GM04503 (cell line): ENCODE data around the gene PRKACB.

ENCODE experiments used
- DNase-seq: peaks from one replicate; pipeline ENCODE4 v3.0.0-alpha.2; 2012; ENCODE audit warnings: low read depth

PRKACB gene

GRCh38 chr1:84143796-84144565, at the start of gene PRKACB:
Gene PRKACB, plus strand, starts transcription at chr1:84144271. Its CDS starts 91 bp downstream, at chr1:84144362.
- DNase-seq: no peak

DNA sequence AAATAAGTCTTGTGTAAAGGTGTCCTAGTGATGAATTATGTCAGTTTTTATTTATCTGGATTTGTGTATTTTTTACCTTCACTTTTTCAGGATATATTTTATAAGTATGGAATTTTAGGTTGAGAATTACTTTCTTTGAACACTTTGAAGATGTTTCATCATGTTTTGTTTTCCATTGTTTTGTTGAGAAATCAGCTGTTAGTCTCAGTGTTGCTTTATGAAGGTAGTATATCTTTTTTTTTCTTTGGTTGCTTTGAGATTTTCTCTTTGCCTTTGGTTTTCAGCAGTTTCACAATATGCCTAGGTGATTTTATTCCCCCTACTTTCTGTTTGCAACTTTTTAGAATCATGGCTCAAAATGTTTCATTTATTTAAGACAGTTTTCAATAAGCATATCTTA, 48.8 kb upstream of the PRKACB start:
- no peak for DNase-seq

- DNase-seq: no peak
These were observed 47.9 kb upstream of the PRKACB start for GRCh38 chr1:84096176-84096575.

GRCh38 chr1:84101204-84101603, 42.9 kb upstream of the PRKACB start:
- DNase-seq: no peak

DNA sequence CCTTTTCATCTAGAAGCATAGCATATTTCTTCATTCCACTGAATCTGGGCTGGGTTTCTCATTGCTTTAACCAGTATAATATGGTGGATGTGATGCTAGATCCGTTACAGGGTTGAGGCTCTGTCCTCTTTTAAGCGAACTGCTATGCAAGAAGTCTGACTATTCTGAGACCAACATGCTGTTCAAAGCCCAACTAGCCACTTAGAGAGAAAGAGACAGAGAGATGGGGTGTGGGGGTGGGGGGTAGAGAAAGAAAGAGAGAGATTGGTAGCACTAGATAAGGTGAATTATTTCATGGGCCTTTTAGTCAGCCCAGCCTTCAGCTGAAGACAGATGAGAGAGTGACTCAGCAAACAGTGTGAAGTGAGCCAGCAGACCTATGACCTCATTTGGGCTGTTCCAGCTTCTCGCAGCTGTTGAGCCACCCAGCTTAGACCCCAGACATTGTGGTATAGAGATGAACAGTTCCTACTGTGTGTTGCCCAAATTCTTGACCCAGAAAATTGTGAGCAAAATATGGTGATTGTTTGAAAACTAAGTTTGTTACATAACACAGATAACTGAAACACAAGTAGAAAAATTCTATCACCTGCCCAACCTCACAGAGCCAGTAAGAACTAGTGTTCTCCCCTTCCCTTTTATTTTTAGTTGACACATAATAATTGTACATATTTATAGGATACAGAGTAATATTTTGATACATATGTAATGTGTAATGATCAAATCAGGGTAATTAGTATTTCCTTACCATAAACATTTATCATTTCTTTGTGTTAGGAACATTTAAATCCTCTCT, 40.7 kb upstream of the PRKACB start:
- peak; percentile 53 for DNase-seq

GRCh38 chr1:84107538-84107937, 36.5 kb upstream of the PRKACB start:
- DNase-seq: peak; percentile 39

DNA sequence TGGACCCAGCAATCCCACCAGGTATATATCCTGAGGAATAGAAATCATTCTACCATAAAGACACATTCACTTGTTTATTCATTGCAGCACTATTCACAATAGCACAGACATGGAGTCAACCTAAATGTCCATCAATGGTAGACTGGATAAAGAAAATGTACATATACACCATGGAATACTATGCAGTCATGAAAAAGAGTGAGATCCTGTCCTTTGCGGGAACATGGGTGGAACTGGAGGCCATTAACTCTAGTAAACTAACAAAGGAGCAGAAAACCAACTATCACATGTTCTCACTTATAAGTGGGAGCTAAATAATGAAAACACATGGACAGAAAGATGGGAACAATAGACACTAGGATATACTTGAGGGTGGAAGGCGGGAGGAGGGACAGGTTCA, 36.1 kb upstream of the PRKACB start:
- no peak for DNase-seq

- no peak for DNase-seq
These were observed 35.0 kb upstream of the PRKACB start for GRCh38 chr1:84108900-84109578.

DNA sequence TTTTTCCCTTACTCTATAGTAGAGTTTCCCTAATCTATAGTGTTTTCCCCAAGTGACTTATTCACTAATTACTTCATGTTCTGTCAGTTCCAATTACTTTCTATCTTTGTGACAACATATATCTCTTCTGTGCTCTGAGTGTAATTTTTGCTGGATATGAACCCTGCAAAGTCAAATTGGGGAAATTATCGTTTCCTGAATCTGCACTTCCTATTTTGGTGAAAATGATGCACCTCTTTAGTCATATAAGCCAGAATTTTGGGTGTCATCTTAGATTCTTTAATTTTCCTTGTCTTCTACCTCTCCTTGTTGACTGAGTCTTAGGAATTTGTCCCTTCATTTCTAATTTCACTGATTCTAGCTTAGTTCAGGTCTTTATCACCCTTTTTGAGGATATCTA, 33.4 kb upstream of the PRKACB start:
- no peak for DNase-seq

- no peak for DNase-seq
These were observed 27.5 kb upstream of the PRKACB start for GRCh38 chr1:84116558-84116957.

DNA sequence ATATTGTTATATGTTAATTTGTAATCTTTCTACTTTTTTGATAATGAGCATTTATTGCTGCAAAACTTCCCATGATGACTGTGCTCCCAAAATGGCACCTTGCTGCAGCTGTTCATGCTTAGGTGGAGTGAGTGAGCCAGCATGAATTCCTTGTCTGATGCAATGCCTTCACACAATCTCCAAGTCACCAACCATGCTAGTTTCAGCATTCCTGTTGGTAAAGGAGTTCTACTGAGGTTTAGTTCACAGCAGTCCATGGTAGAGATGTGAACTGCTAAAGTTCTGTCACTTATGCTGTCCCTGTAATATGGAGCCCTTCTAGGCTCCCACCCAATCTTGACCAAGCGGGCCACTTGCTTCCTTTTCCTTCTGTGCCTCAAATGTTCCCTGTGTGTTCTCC, 26.2 kb upstream of the PRKACB start:
- DNase-seq: no peak

- no peak for DNase-seq
These were observed 22.7 kb upstream of the PRKACB start for GRCh38 chr1:84121360-84121759.

DNA sequence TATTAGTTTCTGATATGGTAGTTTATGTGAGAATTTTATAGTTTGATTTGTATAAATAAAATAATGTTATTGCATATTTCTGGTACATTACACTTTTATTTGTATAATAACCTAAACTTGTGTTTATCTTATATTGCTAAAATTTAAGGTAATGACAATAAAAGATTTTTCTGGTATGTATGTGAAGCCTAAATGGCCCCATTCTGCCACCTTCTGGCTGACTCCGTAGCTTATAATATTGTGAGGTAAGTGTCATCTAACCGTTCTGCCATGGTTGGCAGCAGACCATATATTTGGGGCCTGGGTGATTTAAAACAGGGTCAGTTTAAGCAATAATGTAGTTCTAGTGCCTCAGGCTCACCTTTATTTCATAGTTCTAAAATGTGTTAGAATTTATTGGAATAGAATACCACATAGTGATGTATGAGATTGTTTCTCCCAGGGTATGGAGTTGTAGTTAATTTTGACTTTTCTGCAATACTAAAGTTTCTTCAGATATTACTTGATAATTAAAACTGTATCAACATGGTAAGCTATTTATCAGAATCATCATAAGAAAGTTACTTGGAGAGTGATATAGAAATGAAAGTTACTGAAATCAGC, 21.2 kb upstream of the PRKACB start:
- DNase-seq: no peak

GRCh38 chr1:84133479-84133878, 10.6 kb upstream of the PRKACB start:
- no peak for DNase-seq

GRCh38 chr1:84135341-84135740, 8.7 kb upstream of the PRKACB start:
- DNase-seq: no peak

GRCh38 chr1:84141182-84142003, 2.7 kb upstream of the PRKACB start:
- DNase-seq: no peak

DNA sequence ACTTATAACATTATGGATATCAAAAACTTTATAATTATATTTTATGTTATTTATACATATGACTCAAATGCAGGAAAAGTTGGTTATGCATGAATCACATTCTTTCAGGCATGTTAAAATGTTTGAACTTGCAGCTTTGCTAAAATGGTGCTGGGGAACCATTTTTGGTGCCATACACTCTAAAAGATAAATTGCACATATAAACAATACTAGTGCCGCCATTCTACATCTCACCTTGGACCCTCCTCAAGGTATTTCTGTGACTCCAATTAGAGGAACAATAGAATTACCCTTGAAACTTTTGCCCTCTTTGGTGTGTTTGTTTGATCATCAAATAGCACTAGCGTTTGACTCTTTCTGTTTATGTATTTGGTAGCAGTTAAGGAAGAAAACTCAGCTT, 997 bp downstream of the PRKACB start:
- no peak for DNase-seq

- DNase-seq: no peak
These were observed 2.5 kb downstream of the PRKACB start for GRCh38 chr1:84146411-84147032.

DNA sequence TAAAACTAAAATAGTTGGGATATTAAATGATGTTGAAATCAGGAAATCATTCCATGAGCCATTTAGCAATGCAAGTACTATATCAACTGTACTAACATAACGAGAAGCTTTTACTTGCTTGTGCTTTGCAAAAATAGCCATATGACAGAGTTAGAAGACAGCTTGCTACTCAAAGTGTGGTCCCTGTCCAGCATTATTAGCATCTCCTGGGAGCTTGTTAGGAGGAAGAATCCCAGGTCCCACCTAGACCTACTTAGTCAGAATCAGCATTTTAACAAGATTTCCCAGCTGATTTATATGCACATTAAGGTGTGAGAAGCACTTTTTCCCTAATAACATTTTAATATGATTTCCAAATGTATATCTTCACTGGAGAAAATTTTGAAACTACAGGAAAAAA, 4.7 kb downstream of the PRKACB start:
- no peak for DNase-seq

DNA sequence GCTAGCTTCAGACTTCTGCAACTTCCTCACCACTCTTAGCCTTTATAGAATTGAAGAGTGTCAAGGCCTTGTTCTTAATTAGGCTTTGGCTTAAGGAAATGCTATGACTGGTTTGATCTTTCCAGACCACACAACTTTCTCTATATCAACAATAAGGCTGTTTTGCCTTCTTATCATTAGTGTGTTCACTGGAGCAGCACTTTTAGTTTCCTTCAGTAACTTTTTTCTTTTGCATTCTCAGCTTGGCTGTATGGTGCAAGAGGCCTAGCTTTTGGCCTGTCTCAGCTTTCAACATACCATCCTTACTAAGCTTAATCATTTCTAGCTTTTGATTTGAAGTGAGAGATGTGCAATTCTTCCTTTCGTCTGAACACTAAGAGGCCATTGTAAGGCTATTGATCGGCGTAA, 8.6 kb downstream of the PRKACB start:
- DNase-seq: no peak

- no peak for DNase-seq
These were observed 11.4 kb downstream of the PRKACB start for GRCh38 chr1:84155517-84155916.
